AG09309 (cell line): ENCODE results near the gene LRIG3.

Experiments
- DNase-seq: peaks from one replicate; pipeline ENCODE4 v3.0.0-alpha.2; 2010; ENCODE audit warnings: low read depth
- H3K4me3 ChIP-seq: 2 replicates; pipeline ENCODE4 v1.5.1; 2011; ENCODE audit warnings: mild to moderate bottlenecking, low read depth, low read length, moderate library complexity; ENCODE audit not compliant: control insufficient read depth
- CTCF ChIP-seq: IDR thresholded peaks from 2 replicates; pipeline ENCODE4 v1.5.1; 2011; ENCODE audit warnings: mild to moderate bottlenecking, low read depth, low read length, inconsistent platforms; ENCODE audit not compliant: insufficient read depth, control insufficient read depth; ENCODE audit errors: missing control alignments

LRIG3 gene

DNA sequence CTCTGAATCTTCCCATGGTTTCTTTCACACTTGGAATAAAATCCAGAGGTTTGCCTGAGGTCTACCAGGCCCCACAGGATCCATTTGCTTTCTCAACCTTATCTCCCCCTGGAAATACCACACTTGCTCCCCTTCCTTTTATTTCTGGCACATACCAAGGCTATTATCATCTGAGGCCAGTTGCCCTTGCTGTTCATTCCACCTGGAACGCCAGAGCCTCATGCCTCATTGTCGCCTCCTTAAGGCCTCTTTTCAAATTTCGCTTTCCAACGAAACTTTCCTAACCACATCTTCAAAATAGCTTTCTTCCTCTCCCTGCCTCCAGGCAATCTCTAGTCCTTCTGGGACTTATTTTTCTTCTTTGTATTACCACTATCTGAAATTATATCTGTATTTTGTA lies 11.2 kb upstream of the LRIG3 start:
- no peak for DNase-seq
- TF ChIP-seq CTCF, result no peak
- H3K4me3 ChIP-seq, result no peak overlapping the region

DNA sequence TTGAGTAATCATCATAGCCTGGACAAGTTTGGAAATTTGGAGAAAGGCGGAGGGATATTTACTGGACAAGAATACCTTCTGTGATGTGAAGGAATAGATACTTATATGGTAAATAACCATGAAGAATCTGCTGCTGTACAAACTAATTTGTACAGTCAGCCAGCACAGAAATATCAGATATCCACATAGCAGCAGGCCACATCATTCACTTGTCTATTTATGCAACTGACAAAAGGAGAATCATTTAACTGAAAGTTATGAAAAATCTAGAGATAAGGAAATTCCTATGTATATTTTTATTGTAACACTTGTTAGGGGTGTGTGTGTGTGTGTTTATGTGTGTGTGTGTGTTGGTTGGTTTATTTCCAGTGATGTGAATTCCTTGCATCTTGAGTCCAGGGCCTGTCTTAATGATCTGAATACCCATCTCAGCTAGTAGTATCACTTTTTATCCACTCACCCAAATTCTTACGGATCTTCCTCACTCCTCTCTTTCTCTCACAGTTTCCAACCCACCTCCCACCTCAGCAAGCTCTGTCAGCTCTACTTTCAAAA lies 10.5 kb upstream of the LRIG3 start:
- no peak for TF ChIP-seq CTCF
- H3K4me3 ChIP-seq, result no peak overlapping the region
- no peak for DNase-seq

DNA sequence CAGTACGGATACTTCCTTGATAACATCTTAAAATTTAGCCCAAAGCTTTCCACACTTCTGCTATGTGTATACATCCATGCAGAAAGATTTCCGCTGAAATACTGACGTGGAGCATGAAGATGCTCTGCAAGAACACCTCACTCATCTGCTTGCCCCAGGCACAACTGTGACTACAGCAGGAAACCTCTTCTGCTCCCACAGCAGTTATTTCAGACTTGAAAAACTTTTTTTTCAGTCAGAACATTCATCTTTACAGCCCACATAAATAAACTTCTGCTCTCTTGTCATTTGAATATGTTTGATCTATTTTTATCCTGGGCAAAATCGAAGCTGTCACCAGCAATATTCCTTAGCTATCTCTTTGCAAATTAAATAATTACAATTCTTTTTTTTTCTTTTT lies 6.8 kb upstream of the LRIG3 start:
- no peak for TF ChIP-seq CTCF
- DNase-seq, result no peak
- H3K4me3 ChIP-seq, result no peak overlapping the region

GRCh38 chr12:58926586-58926985 lies 6.3 kb upstream of the LRIG3 start:
- TF ChIP-seq CTCF, result no peak
- DNase-seq, result no peak

GRCh38 chr12:58925751-58926150 lies 5.4 kb upstream of the LRIG3 start:
- no peak for TF ChIP-seq CTCF
- no peak for DNase-seq
- no peak overlapping the region for H3K4me3 ChIP-seq

More at GRCh38 chr12:58926586-58926985, 6.3 kb upstream of the LRIG3 start:
- no peak overlapping the region for H3K4me3 ChIP-seq

- H3K4me3 ChIP-seq, result no peak overlapping the region
- DNase-seq, result no peak
- TF ChIP-seq CTCF, result no peak
Observed at GRCh38 chr12:58925111-58925611, 4.9 kb upstream of the LRIG3 start.
